Suprapubic skin (tissue), 4 donors: ENCODE data around the gene DCN. TPM values are rescaled to one million over a fixed set of nuclear protein-coding genes. Genes with fewer than 3 reads are reported as not detected.

Experiments
- DNase-seq, 2 donors: peaks; one replicate each; pipeline ENCODE4 v3.0.0-alpha.2; 2019; ENCODE audit warnings: low spot score in 2 of 2
- H3K27ac ChIP-seq: fragments of 200-600 bp; sonication (generic); one replicate; pipeline ENCODE4 v1.5.1; 2019
- H3K27me3 ChIP-seq: fragments of 200-600 bp; sonication (generic); one replicate; pipeline ENCODE4 v1.5.1; 2019
- H3K36me3 ChIP-seq: fragments of 200-600 bp; sonication (generic); one replicate; pipeline ENCODE4 v1.5.1; 2019
- H3K4me1 ChIP-seq: fragments of 200-600 bp; sonication (generic); one replicate; pipeline ENCODE4 v1.5.1; 2019
- H3K4me3 ChIP-seq: fragments of 200-600 bp; sonication (generic); one replicate; pipeline ENCODE4 v1.5.1; 2019; ENCODE audit warnings: mild to moderate bottlenecking
- H3K9me3 ChIP-seq: fragments of 200-600 bp; sonication (generic); one replicate; pipeline ENCODE4 v1.5.1; 2019
- EP300 ChIP-seq: sonication (generic); formaldehyde crosslinking; IDR thresholded peaks from one replicate; pipeline ENCODE4 v1.6.1; 2017; ENCODE audit warnings: antibody characterized with exemption
- POLR2A ChIP-seq, 2 donors: fragments of 450-650 bp; IDR thresholded peaks; one replicate each; pipeline ENCODE4 v1.6.1; 2017; ENCODE audit warnings: antibody characterized with exemption in 2 of 2, mild to moderate bottlenecking in 2 of 2, moderate library complexity in 2 of 2
- POLR2AphosphoS5 ChIP-seq, 3 donors: sonication (generic); formaldehyde crosslinking; IDR thresholded peaks; one replicate each; pipeline ENCODE4 v1.6.1; 2017; ENCODE audit warnings: antibody characterized with exemption in 3 of 3
- WGBS: methylation state at CpG from one replicate; pipeline ENCODE4 v1.1.5; 2018; 5-methylcytosine and 5-hydroxymethylcytosine counted together
- total RNA-seq, 4 donors: library from RNA; depleted of rRNA; stranded (reverse); fragments of >200 nt; gene quantifications; one replicate each; pipeline ENCODE4 v1.1.0, GENCODE V29; 2016
- TF ChIP-seq, protein P1 (sequence below), 2 donors: fragments of 200-600 bp in 1 of 2; fragments of 450-650 bp in 1 of 2; sonication (generic) in 1 of 2; IDR thresholded peaks; one replicate each; pipeline ENCODE4 v1.5.1; 2016 to 2019; ENCODE audit warnings: antibody characterized with exemption in 2 of 2, mild to moderate bottlenecking in 1 of 2, moderate library complexity in 1 of 2

Gene DCN
- total RNA-seq, 4 donors from 2014 or later, result 549 to 589 (median 569) TPM

DNA sequence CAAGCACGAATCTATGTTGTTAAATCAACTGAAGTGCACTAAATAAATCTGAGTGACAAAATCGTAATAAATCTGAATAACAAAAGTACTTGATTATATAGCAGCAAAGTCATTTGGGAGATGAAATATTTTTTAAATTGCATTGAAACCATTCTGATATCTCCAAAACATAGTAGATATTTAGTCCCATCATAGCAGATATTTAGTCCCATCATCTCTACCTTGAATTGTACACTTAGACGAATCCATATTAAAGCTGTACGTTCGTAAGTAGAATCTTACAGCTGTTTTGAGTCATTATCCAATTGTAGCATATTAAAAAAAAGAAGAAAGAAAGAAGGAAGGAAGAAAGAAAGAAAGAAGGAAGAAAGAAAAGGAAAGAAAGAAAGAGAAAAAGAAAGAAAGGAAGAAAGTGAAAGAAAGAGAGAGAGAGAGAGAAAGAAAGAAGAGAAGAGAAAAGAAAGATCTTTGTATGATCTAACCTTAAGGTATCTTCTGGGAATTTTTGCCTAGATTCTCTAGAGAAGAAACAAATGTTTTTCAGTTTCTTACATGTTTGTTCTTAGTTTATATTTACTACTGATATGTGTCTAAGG, 2.6 kb downstream of the DCN start:
- no peak for DNase-seq
- Histone ChIP-seq H3K4me3 (peak overlapping the region; percentile 43), H3K36me3 (no peaks in the 10 kb centered on the region), H3K27ac (peak overlapping the region; percentile 84), H3K9me3 (no peaks in the 10 kb centered on the region), H3K27me3 (no peaks in the 10 kb centered on the region), H3K4me1 (peaks cover 8% of the 10 kb centered on the region)
- TF ChIP-seq, protein P1, sequence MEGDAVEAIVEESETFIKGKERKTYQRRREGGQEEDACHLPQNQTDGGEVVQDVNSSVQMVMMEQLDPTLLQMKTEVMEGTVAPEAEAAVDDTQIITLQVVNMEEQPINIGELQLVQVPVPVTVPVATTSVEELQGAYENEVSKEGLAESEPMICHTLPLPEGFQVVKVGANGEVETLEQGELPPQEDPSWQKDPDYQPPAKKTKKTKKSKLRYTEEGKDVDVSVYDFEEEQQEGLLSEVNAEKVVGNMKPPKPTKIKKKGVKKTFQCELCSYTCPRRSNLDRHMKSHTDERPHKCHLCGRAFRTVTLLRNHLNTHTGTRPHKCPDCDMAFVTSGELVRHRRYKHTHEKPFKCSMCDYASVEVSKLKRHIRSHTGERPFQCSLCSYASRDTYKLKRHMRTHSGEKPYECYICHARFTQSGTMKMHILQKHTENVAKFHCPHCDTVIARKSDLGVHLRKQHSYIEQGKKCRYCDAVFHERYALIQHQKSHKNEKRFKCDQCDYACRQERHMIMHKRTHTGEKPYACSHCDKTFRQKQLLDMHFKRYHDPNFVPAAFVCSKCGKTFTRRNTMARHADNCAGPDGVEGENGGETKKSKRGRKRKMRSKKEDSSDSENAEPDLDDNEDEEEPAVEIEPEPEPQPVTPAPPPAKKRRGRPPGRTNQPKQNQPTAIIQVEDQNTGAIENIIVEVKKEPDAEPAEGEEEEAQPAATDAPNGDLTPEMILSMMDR (IDR thresholded peaks at IDR 0.05), result no peak
- TF ChIP-seq POLR2A (IDR thresholded peaks at IDR 0.05) (no peak), POLR2AphosphoS5 (IDR thresholded peaks at IDR 0.05) (no peak), EP300 (no peak)
- WGBS, result 30% methylated on average over 5 of the region's 5 CpGs

DNA sequence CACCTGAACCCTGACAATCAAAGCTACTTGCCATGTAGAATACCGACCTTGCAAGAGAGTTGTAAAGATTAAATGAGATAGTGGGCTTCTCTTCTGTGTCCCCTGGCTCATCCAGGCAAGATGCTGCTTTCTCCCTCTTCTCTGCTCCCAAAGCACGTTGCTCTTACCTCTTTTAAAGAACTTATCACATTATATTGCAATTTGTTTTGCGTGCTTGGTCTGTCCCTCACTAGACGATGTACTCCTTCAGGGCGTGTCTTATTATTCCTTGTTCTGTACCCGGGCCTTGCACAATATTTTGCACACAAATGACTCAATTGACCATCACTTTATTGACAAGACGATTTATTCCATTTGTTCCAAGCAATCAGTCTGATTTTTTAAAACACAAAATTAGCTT, 3.3 kb downstream of the DCN start:
- Histone ChIP-seq H3K4me1 (peaks cover 8% of the 10 kb centered on the region), H3K36me3 (no peaks in the 10 kb centered on the region), H3K27ac (peak overlapping the region; percentile 84), H3K4me3 (peak overlapping the region; percentile 43), H3K9me3 (no peaks in the 10 kb centered on the region), H3K27me3 (no peaks in the 10 kb centered on the region)
- peak in 1 of 2 donors; percentile 48 for DNase-seq
- TF ChIP-seq POLR2AphosphoS5 (IDR thresholded peaks at IDR 0.05) (peak in 2 of 3 donors; percentile 55 to 64), POLR2A (IDR thresholded peaks at IDR 0.05) (peak in 1 of 2 donors; percentile 67)
- TF ChIP-seq, protein P1 (IDR thresholded peaks at IDR 0.05), result no peak
- 27% methylated on average over 7 of the region's 7 CpGs for WGBS

DNA sequence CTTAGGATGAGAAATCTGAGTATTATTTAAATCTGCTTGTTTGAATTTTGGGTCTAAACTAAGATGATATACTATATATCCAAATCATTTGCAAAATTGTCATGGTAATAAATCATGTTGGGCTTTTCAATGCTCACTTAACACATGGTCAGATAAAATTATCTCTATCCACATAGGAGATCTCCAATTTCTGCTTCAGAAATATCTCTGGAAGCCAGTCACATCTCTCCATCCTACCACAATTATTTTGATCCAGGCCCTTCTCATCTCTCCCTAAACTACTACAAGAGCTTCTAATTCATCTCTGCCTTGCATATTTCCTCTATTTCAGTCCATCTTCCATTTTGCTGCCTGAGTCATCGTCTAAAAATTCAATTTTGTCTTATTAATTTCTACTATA, 3.8 kb downstream of the DCN start:
- WGBS, result 20% methylated on average over 1 of the region's 1 CpG
- peak overlapping the region; percentile 84 for H3K27ac ChIP-seq

DNA sequence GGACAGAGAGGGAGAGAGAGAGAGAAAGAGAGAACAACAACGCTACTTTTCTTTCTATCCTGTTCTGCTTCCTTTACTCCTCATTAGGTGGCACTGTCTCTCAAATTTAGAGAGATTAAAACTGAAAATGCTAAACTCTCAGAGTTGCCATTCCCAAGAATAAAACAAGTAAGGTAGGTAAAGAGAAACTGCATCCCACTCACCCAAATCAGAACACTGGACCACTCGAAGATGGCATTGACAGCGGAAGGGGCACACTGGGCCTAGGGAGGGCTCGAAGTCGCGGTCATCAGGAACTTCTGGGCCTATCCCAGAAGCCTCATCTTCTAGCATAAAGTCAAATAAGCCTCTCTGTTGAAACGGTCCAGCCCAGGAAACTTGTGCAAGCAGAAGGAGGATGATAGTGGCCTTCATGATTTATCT, 4.5 kb downstream of the DCN start:
- peak in 1 of 2 donors; percentile 57 for DNase-seq
- peak in 1 of 3 donors; percentile 26 for TF ChIP-seq POLR2AphosphoS5 (IDR thresholded peaks at IDR 0.05)
- TF ChIP-seq, protein P1 (IDR thresholded peaks at IDR 0.05), result peak in 1 of 2 donors; percentile 16
- no peak for TF ChIP-seq EP300
- no peak for TF ChIP-seq POLR2A (IDR thresholded peaks at IDR 0.05)
- Histone ChIP-seq H3K27me3 (no peaks in the 10 kb centered on the region), H3K4me1 (no peaks in the 10 kb centered on the region), H3K27ac (peak overlapping the region; percentile 84), H3K36me3 (no peaks in the 10 kb centered on the region), H3K4me3 (peak overlapping the region; percentile 43), H3K9me3 (no peaks in the 10 kb centered on the region)
- WGBS, result 9% methylated on average over 7 of the region's 7 CpGs

More for the DNA sequence above, 3.8 kb downstream of the DCN start:
- Histone ChIP-seq H3K36me3 (no peaks in the 10 kb centered on the region), H3K27me3 (no peaks in the 10 kb centered on the region), H3K9me3 (no peaks in the 10 kb centered on the region), H3K4me1 (peaks cover 4% of the 10 kb centered on the region), H3K4me3 (peak overlapping the region; percentile 43)
- no peak for DNase-seq
- no peak for TF ChIP-seq POLR2A (IDR thresholded peaks at IDR 0.05)
- TF ChIP-seq EP300, result no peak
- TF ChIP-seq, protein P1 (IDR thresholded peaks at IDR 0.05), result no peak
- TF ChIP-seq POLR2AphosphoS5 (IDR thresholded peaks at IDR 0.05), result no peak

DNA sequence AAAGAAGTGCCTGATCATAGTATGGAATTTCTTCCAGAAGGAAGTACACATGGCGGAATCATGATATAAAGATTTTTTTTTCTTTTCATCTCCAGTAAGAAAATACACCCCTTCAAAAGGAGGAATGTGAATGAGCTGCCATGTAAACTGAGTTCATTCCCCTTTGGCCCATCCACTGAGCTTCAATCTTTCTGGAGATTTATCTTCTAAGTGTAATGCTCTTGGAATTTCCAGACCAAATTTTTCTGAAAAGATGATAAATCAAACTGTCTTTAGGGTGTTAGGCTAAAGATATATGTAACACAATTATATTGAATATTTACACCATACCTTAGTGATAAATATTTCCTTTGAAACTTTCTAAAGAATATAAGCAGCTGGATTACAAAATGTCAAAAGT, 5.2 kb downstream of the DCN start:
- peaks cover 3% of the 10 kb centered on the region for H3K4me1 ChIP-seq
- no peaks in the 10 kb centered on the region for H3K9me3 ChIP-seq
- peak overlapping the region; percentile 84 for H3K27ac ChIP-seq
- no peaks in the 10 kb centered on the region for H3K27me3 ChIP-seq
- H3K4me3 ChIP-seq, result peak overlapping the region; percentile 43
- TF ChIP-seq POLR2AphosphoS5 (IDR thresholded peaks at IDR 0.05) (no peak), POLR2A (IDR thresholded peaks at IDR 0.05) (no peak), EP300 (no peak)
- TF ChIP-seq, protein P1 (IDR thresholded peaks at IDR 0.05), result no peak
- 80% methylated on average over 1 of the region's 1 CpG for WGBS
- no peaks in the 10 kb centered on the region for H3K36me3 ChIP-seq
- no peak for DNase-seq
